NCI-H774 (cell line): ENCODE results near the gene DOCK9.

Experiments
- DNase-seq: peaks from one replicate; lab custom pipeline; 2025; lab: John Stamatoyannopoulos, UW

Gene DOCK9

DNA sequence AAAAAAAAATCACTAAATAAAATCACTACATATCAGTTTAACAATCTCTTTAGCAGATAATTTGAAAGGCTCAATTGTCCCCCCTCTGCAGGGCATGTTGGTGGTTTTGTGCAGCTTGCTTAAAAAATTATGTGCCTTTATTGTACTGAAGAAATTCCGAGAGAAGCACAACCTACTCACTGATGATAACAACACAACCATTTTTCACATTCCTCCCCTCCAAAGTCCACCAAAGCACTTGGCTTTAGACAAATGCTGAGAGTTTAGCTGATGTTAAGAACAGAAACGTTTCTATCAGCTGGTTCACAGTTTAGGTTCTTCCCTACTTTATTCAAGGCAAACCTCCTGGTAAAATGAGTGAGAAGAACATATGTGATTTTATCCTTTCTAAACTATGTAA is 923 bp downstream of the DOCK9 start:
- no peak for DNase-seq

DNA sequence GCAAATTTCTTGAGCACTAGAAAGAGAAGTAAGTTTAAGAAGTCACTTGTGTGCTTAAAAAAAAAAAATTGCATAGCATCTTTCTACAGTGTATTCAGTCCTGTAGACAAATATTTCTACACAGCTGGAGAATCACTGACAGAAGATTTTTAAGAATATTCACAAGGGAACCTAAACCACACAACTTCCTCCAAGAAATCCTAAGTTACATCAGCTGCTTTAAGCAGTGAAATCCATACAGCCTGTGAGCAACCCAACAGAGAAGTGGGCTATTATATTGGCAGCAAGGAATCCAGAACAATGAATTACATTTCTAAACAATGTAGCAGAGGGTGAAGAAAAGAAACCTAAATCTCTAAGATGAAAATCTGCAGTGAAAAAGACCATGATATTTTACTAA is 1.5 kb downstream of the DOCK9 start:
- no peak for DNase-seq

GRCh38 chr13:98975822-98976261 is 2.0 kb downstream of the DOCK9 start:
- DNase-seq: no peak

- no peak for DNase-seq
These were observed 3.8 kb downstream of the DOCK9 start for GRCh38 chr13:98974053-98974452.

- DNase-seq: no peak
These were observed 5.2 kb downstream of the DOCK9 start for GRCh38 chr13:98972627-98973026.

- no peak for DNase-seq
These were observed 5.8 kb downstream of the DOCK9 start for GRCh38 chr13:98972059-98972458.

GRCh38 chr13:98970330-98970729 is 7.5 kb downstream of the DOCK9 start:
- no peak for DNase-seq

DNA sequence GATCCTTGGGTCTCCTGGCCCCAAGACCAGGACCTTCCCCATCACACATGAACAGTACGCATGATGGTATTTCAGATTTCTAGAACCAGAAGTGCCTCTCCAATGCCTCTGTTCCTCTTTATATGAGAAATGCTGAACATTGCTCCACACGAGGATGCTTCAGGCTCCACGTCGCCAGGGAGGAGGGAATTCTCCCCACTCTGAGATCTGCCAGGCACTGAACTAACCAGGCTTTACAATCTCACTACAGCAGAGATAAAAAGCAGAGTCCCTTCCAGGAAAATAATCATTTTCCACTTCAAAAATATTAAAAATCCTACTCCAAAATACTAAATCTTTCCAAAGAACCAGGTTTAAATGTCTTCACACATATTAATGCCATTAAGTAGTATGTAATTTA is 10.4 kb downstream of the DOCK9 start:
- no peak for DNase-seq

DNA sequence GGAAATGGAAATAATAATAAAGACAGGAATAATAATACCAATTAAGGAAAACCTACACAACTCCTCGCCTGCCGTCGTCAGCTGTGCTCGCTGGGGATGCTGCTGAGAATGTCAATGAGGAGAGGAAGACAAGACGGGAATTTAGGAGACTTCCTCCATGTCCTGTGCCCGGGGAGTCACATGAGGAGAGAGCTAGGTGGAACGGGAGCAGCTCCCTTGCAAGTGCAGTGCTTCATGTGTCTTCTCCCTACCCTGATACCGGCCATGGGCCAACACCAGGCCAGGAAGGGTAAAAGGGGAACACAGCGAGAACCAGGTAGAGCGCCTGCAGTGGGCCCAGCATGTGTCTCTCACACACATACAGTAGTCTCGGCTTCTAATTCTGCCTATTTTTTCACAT is 11.8 kb downstream of the DOCK9 start:
- no peak for DNase-seq

- DNase-seq: no peak
These were observed 12.5 kb downstream of the DOCK9 start for GRCh38 chr13:98965325-98965724.

- no peak for DNase-seq
These were observed 13.9 kb downstream of the DOCK9 start for GRCh38 chr13:98963917-98964316.

GRCh38 chr13:98962901-98963590 is 14.8 kb downstream of the DOCK9 start:
- DNase-seq: no peak

DNA sequence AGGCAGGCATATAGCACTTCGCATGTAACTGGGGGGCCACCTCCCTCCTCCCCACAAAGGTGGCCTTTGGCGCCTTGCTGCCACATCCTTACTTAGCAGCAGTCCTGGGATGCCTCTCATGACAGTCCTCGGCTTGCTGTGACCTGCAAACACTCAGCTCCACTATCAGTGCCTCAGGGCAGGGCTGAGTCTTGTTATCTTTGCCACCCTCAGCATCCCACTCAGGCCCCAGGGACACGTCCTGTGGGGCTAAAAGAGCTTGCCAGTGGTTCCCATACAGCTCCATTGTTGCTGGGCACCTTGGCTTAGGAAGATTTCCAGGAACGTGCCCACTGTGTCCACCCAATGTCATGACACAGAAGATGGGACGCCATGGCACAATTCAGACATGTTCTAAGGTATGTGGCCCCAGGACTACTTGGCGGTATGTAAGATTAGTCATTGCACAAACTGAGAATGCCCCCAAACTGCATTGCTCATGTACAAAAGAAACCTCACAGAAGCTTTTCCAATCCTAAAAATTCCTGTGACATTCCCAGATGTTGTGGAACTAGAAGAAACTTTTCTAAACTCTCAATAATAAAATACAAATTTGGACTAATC is 16.3 kb downstream of the DOCK9 start:
- DNase-seq: no peak

- no peak for DNase-seq
These were observed 17.0 kb downstream of the DOCK9 start for GRCh38 chr13:98960606-98961502.

GRCh38 chr13:98959786-98960605 is 17.9 kb downstream of the DOCK9 start:
- DNase-seq: peak; percentile 76

- peak; percentile 46 for DNase-seq
These were observed 18.6 kb downstream of the DOCK9 start for GRCh38 chr13:98959291-98959690.

DNA sequence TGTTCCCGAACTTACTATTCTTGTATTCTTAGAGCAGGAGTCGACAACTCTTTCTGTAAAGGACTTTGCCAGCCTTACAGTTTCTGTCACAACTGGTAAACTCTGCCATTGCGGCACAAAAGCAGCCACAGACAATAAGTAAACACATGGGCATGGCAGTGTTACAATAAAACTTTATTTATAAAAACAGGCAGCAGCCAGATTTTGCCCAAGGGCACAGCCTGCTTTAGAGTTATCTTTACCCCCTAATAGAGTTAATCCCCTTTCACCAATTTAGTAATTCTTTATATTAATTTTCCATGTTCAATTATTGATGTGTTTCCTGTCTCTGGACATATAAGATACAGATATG is 19.4 kb downstream of the DOCK9 start:
- no peak for DNase-seq

DNA sequence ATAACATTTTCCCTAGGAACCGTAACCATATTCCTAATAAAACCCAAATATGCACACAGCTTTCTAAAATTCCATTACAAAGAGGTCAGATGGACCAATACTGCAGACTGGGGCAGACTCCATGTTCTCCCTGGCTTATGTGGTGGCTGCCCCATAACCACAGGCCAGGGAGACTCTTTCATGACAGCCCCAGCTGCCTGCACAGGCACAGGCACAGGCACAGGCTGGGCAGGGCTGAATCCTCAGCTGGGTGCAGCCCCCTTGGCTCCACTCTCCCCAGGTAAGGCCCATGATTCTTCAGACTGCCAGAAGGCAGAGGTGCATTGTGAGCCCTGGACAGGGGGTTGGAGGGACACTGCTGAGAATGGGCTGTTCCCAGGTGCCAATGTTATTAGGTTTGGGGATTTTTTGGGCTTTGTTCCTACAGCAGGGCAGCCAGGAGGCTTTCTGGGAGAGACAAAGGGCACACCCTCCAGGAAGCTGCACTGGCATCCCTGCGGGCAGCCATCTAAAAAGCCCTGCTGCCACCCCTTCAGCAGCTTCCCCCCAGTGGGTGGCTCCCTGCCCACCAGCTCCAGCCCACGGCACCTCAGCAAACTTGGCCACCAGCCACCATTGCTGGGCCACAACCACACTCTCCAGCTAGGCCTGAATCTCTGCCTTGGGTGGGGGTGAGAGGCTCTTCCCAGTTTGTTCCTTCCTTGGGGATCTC is 20.0 kb downstream of the DOCK9 start:
- DNase-seq: no peak

GRCh38 chr13:98955336-98955735 is 22.5 kb downstream of the DOCK9 start:
- no peak for DNase-seq

DNA sequence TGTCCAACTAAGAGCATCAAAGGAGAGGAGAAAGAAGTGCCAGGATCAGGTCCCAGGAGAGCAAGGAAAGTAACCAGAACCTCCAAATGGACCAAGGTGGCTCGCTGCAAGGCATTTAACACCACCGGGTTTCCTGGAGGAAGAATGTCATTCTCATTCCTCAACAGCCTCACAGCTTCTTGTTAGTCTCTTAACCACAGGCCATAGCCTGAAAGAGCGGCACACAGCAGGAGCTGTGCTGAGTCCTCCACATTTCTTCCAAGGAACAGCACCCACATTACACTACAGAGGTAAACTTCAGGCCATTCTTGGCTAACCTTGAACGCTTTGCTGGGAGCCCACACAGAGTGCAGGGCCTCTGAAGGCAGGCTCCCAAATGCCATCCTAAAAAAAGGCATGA is 23.6 kb downstream of the DOCK9 start:
- DNase-seq: no peak

DNA sequence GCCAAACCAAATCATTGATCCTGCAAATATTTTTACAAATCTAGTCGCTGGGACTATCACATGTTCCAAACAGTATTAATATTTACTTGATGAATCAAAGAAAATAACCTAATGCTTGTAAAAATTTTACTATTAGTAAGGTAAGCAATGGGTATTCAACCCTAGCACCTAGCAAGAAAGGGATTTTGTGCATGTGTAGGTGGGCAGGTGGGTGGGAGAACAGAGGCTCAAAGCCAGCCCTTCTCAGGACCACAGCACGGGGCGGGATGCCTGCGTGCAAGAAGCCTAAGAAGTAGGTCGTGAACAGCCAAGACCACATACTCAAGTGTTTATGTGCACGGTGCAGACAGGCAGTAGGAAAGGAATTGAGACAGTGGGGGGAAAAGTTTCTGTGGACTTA is 26.6 kb downstream of the DOCK9 start:
- no peak for DNase-seq

DNA sequence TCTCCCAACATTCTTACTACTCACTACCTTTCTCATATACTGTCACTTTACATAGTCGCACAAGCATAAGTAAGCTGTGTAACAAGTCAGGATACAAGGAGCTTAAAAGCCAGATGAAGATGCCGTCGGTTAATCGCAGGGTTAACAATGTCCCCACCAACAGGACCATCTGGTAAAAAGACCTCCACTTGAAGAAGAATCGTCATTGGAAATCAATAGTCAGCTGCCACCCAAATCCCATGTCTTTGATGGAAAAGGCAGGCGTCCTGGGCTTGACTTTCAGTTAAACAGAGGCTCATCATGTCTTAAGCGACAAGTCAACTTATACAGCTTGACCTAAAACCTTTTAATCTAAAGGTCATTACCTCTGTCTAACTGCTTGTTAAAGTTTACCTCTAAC is 27.2 kb downstream of the DOCK9 start:
- DNase-seq: no peak
